ENCODE measurements around the gene SAMD3.
"Not testable (repeated sequence)": the region's sequence is repeated elsewhere in the genome, so short reads cannot be mapped to it uniquely, and the experiment has no call there.

The SAMD3 gene

GRCh38 chr6:130143709-130144108 lies 79.0 kb downstream of the SAMD3 start:
- Histone ChIP-seq H3K27ac (no peak overlapping the region), H3K4me3 (no peak overlapping the region)

DNA sequence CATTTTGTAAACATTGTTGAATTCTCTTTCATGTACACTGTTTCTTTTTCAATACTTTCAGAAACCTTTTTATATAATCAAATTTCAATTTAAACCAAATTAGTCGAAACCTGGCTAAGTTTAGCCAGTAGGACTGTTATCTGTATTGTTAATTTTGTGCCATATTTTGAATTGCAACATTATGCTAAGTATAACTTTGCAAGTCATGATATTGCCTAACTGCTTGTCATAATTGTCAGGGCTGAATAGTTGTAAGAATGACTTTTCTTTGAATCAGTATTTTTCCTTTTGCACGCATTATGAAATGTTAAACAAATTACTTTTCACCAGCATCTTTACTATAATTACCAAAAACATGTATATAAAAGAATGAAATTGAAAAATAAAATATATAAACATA lies 82.7 kb downstream of the SAMD3 start:
- no peak overlapping the region for H3K4me3 ChIP-seq
- H3K27ac ChIP-seq: no peak overlapping the region

DNA sequence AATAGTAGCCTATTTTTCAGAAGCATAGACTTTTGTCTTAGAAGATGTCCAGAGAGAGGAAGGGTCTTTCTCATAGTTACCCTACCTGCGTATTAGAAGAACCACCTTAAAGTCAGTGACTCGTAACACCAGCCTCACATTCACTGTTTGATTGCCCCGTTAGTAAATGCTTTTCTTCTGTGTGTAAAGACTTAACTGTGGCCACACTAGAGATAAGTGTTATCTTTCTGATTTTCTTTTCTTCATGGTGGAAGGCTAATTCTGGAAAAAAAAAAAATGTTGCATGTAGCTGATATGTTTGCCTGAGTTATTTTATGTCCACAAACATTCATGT lies 83.9 kb downstream of the SAMD3 start:
- H3K27ac ChIP-seq: peak overlapping the region in 1 of 21 experiments; percentile 16
- no peak overlapping the region for H3K4me3 ChIP-seq

DNA sequence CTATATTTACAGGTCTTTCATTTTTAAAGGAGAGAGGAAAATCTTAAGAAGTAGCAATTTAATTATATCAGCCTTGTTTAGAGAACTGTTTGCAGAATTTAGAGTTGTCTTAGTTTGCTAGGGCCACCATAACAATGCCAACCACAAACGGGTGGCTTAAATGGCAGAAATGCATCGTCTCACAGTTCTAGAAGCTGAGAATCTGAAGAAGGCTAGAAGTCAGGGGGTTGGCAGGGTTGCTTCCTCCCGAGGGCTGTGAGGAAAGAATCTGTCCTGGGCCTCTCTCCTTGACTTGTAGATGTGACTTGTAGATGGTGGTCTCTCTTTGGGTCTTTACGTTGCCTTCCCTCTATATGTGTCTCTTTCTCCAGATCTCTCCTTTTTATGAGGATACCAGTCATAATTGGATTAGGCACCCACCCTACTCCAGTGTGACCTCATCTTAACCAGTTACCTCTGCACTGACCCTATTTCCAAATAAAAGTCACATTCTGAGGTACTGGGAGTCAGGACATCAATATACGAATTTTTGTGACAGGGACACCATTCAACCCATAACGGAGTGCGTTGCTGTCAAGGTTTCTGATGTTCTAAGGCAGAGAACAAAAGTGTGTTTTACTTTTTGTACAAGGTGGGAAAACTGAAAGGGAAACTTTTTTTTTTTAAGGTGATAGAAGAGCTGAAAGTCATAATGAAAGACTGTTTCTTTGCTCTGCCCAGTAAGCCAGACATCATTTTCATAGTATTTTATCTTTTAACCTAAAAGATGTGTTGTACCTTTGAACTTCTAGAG lies 84.4 kb downstream of the SAMD3 start:
- no peak overlapping the region for H3K4me3 ChIP-seq
- H3K27ac ChIP-seq: peak overlapping the region in 1 of 21 experiments; percentile 16

DNA sequence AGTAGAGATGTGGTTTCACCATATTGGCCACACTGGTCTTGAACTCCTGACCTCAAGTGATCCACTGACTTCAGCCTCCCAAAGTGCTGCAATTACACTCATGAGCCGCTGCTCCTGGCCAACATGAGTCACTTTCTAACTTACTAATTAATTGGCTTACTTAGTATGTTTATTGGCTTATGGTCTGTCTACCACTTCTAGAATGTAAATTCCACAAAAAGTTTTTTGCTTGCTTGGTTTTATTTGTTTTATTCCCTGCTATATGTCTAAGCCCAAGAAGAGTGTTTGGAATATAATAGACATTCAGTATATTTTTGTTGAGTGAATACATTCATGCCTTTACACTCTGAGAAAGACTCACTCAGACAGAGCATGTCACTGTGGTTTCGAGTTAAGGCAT lies 86.0 kb downstream of the SAMD3 start:
- Histone ChIP-seq H3K4me3 (no peak overlapping the region), H3K27ac (no peak overlapping the region)

DNA sequence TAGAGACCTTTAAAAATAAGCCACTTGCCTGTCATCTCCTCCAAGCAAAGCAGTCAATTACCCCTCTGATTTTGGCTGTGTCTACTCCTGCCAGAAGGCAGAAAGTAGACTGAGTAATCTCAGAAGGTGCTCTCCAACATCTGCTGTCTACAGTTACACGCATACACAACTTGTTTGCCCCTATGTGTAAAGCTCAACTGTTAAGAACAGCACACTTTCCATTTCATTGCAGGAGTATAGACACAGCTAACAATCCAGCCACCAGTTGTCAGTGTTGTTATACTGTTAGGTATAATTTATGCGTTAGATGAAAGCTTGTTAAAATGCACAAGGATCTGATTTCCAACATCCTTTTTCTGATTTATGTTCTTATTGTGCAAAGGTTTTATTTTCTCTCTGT lies 88.2 kb downstream of the SAMD3 start:
- peak overlapping the region in 1 of 21 experiments; percentile 64 for H3K27ac ChIP-seq
- no peak overlapping the region for H3K4me3 ChIP-seq

GRCh38 chr6:130132286-130132701 lies 90.5 kb downstream of the SAMD3 start:
- Histone ChIP-seq H3K27ac (peak overlapping the region in 6 of 21 experiments; percentile 6 to 64 (median 31)), H3K4me3 (no peak overlapping the region)

DNA sequence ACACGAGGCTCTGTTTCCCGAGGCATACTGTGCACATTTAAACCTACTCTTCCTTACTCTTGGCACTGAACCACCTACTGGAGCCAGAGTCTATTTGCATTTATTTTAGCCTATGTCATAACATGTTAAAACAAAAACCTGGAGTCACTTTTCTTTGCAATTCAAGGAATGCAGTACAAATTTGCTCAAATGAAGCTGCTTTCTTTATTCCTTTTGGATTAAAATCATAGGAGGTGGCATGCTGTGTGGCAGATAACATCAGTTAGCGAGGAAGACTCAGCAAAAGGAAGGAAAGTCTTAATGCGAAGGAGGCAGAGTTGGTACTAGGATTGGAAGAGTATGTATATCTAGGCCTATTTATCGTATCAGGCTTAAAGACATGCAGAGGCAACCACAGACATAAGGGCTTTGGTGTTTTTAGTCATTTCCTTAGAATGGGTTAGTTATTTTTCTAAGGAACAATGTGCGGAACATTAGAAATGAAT lies 92.9 kb downstream of the SAMD3 start:
- Histone ChIP-seq H3K27ac (no peak overlapping the region), H3K4me3 (no peak overlapping the region)

- no peak overlapping the region for H3K4me3 ChIP-seq
- no peak overlapping the region for H3K27ac ChIP-seq
These were observed 94.4 kb downstream of the SAMD3 start for GRCh38 chr6:130128326-130128725.

DNA sequence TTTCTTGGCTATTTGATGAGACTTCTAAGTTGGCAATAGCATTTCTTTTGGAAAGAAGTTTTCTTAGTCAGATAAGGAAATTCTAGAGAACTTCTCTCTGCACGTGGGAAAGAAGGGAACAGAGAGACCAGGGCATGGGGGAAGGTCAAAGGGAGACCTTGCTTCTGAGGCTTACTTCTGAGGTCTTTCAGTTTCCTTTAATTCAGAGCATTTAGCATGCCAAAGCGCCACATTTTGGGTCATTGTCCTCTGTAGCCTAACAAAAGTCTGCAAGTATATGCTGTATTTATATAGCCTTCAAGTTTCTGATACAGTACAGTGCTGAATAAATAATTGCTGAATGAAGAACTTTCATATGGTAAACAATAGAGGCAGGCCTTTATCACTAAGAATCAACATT lies 95.6 kb downstream of the SAMD3 start:
- Histone ChIP-seq H3K27ac (no peak overlapping the region), H3K4me3 (no peak overlapping the region)

- Histone ChIP-seq H3K4me3 (no peak overlapping the region), H3K27ac (no peak overlapping the region)
These were observed 100.5 kb downstream of the SAMD3 start for GRCh38 chr6:130122243-130122642.

GRCh38 chr6:130120731-130121130 lies 102.0 kb downstream of the SAMD3 start:
- Histone ChIP-seq H3K27ac (no peak overlapping the region), H3K4me3 (no peak overlapping the region)

DNA sequence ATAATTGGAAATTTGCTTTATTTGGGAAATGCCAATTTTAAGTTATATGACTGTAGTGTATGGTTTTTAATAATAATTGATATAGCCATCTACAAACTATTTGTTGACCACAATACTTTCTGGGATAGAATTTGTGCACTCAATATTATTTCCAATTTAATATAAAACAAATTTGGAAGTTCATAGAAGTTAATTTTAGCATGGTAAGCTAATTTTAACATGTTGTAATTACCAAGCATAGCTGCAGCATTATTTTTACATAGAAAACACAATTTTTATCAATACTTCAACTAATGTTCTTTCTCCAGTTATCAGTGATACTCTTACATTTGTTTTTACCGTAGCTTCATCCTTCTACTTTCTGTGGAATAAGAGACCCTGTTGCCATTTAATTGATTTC lies 103.5 kb downstream of the SAMD3 start:
- no peak overlapping the region for H3K4me3 ChIP-seq
- no peak overlapping the region for H3K27ac ChIP-seq

- H3K27ac ChIP-seq: no peak overlapping the region
- H3K4me3 ChIP-seq: no peak overlapping the region
These were observed 104.5 kb downstream of the SAMD3 start for GRCh38 chr6:130118236-130118635.

DNA sequence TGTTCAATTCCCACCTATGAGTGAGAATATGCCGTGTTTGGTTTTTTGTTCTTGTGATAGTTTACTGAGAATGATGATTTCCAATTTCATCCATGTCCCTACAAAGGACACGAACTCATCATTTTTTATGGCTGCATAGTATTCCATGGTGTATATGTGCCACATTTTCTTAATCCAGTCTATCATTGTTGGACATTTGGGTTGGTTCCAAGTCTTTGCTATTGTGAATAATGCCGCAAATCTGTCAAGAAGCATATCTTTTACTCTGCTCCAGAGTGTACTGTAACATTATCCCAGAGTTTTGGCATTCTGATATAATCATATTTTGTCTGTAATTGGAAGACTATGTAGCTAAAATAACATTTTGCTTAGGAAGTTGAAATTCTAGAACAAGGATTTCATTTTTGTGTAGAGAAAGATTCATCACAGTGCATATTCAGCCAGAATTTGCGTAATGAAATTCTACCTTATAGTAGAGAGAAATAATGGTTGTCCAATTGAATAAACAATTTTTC lies 105.5 kb downstream of the SAMD3 start:
- H3K4me3 ChIP-seq, H3K27ac ChIP-seq: not testable (repeated sequence)

GRCh38 chr6:130116273-130116672 lies 106.5 kb downstream of the SAMD3 start:
- no peak overlapping the region for H3K27ac ChIP-seq
- H3K4me3 ChIP-seq: no peak overlapping the region

DNA sequence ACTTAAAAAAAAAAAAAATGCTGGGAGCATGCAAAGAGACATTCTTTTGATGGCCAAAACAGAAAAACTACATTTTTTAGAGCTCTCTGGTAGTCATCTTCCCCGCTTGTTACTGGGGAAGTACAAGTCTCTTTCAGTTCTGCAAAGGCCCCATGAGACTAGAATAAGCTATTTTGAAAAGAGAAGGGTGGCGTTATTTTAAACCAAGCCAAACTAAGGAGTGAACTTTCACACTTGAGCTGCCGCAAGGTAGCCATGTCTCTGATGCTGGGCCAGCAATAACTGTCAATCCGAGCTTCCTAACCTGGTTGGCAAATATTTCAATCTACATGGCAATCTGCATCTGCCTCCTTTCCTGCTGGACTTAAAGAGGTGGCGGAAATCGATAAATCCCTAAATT lies 107.7 kb downstream of the SAMD3 start:
- no peak overlapping the region for H3K4me3 ChIP-seq
- no peak overlapping the region for H3K27ac ChIP-seq

- no peak overlapping the region for H3K4me3 ChIP-seq
These were observed 109.5 kb downstream of the SAMD3 start for GRCh38 chr6:130113201-130113710.

GRCh38 chr6:130111031-130111430 lies 111.7 kb downstream of the SAMD3 start:
- no peak overlapping the region for H3K4me3 ChIP-seq
- no peak overlapping the region for H3K27ac ChIP-seq

More at GRCh38 chr6:130113201-130113710, 109.5 kb downstream of the SAMD3 start:
- H3K27ac ChIP-seq: no peak overlapping the region

- no peak overlapping the region for H3K27ac ChIP-seq
- H3K4me3 ChIP-seq: no peak overlapping the region
These were observed 115.0 kb downstream of the SAMD3 start for GRCh38 chr6:130107710-130108109.

- H3K4me3 ChIP-seq: no peak overlapping the region
- H3K27ac ChIP-seq: no peak overlapping the region
These were observed 116.6 kb downstream of the SAMD3 start for GRCh38 chr6:130105996-130106704.
